Measurements from ENCODE around the gene PSMD14. TPM values are rescaled to one million over a fixed set of nuclear protein-coding genes. Genes with fewer than 3 reads are reported as not detected.

Gene PSMD14
- total RNA-seq, 1 experiment from 2014 or later, result 205 TPM

DNA sequence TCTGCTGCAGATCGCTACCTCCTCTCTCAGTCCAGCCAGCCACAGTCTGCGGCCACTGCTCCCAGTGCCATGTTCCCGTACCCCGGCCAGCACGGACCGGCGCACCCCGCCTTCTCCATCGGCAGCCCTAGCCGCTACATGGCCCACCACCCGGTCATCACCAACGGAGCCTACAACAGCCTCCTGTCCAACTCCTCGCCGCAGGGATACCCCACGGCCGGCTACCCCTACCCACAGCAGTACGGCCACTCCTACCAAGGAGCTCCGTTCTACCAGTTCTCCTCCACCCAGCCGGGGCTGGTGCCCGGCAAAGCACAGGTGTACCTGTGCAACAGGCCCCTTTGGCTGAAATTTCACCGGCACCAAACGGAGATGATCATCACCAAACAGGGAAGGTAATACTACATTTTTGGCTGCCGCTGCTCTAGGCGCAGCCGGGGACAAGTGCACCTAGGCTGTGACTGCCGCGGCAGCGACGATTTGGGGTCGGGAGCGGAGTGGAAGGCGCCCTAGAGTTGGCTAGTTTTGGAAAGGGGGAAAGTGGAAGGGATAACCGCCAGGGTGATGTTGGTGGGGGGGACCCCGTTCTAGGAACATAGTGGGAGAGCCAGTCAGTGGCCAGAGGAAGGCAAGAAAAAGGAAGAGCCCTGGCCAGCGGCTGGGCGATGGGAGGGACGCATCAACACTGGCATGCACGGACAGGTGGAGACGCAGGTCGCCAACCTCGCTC, 108.6 kb downstream of the PSMD14 start:
- no peaks in the 10 kb centered on the region for H3K36me3 ChIP-seq (ENCODE audit: insufficient read depth, low read length, poor library complexity, severe bottlenecking)
- no peaks in the 10 kb centered on the region for H3K9me3 ChIP-seq (ENCODE audit: low read depth, low read length, poor library complexity, severe bottlenecking)
- peak overlapping the region; percentile 33 for H3K4me3 ChIP-seq (ENCODE audit: low read depth, low read length, poor library complexity, severe bottlenecking)
- no peak for DNase-seq (ENCODE audit: low spot score)
- no TSS peak for BruUV-seq (replicated peaks)
- H3K4me1 ChIP-seq (ENCODE audit: insufficient read depth, low read length, poor library complexity, severe bottlenecking), result peaks cover 8% of the 10 kb centered on the region
- POLR2A ChIA-PET (ENCODE audit: low non-redundant PET), result no interaction called here
- CTCF ChIA-PET, result no interaction called here
- TF ChIP-seq, protein P1, sequence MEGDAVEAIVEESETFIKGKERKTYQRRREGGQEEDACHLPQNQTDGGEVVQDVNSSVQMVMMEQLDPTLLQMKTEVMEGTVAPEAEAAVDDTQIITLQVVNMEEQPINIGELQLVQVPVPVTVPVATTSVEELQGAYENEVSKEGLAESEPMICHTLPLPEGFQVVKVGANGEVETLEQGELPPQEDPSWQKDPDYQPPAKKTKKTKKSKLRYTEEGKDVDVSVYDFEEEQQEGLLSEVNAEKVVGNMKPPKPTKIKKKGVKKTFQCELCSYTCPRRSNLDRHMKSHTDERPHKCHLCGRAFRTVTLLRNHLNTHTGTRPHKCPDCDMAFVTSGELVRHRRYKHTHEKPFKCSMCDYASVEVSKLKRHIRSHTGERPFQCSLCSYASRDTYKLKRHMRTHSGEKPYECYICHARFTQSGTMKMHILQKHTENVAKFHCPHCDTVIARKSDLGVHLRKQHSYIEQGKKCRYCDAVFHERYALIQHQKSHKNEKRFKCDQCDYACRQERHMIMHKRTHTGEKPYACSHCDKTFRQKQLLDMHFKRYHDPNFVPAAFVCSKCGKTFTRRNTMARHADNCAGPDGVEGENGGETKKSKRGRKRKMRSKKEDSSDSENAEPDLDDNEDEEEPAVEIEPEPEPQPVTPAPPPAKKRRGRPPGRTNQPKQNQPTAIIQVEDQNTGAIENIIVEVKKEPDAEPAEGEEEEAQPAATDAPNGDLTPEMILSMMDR (conservative IDR thresholded peaks at IDR 0.05; ENCODE audit: low read depth, low read length), result no peak
- no peak for TF ChIP-seq EZH2 (IDR thresholded peaks at IDR 0.05; ENCODE audit: borderline replicate concordance, low read depth, low read length, poor library complexity, severe bottlenecking)
- intact Hi-C loops (cut with micrococcal nuclease; ENCODE audit: unreplicated experiment), result no loop called here
- H3K27ac ChIP-seq (ENCODE audit: low read depth, low read length, poor library complexity, severe bottlenecking), result no peak overlapping the region
- peaks cover 5% of the 10 kb centered on the region for H3K27me3 ChIP-seq (replicated peaks; ENCODE audit: insufficient read depth, low read depth, low read length, poor library complexity)

DNA sequence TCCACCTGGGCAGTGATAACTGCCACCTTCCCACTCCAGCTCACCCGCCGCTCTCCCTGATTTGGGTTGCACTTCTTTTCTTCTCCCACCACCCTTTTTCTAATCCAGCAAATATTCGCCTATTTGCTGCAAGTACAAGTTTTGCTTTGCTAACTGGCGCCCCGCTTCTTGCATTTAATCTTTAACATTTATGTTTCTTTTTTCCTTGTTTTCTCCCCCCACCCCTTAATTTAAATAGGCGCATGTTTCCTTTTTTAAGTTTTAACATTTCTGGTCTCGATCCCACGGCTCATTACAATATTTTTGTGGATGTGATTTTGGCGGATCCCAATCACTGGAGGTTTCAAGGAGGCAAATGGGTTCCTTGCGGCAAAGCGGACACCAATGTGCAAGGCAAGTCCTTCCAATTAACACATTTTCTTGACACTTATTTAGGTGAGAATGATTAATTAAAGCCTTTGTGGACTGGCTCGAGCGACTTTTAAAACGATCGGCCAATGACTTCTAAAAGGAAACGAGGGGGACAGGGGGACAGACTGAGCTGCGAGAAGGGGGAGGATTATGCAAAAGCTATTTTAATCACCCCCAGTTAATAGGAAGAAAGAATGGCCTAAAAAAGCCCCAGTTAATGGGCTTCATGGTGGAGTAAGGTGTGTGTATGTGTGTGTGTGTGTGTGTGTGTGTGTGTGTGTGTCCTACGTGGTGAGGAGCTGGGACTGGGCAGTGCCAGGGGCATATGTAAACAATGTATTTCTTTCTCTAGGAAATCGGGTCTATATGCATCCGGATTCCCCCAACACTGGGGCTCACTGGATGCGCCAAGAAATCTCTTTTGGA, 109.4 kb downstream of the PSMD14 start:
- H3K4me3 ChIP-seq (ENCODE audit: low read depth, low read length, poor library complexity, severe bottlenecking), result no peak overlapping the region
- POLR2A ChIA-PET (ENCODE audit: low non-redundant PET), result no interaction called here
- no TSS peak for BruUV-seq (replicated peaks)
- CTCF ChIA-PET, result no interaction called here
- no peaks in the 10 kb centered on the region for H3K36me3 ChIP-seq (ENCODE audit: insufficient read depth, low read length, poor library complexity, severe bottlenecking)
- H3K27me3 ChIP-seq (replicated peaks; ENCODE audit: insufficient read depth, low read depth, low read length, poor library complexity), result peaks cover 5% of the 10 kb centered on the region
- TF ChIP-seq, protein P1 (conservative IDR thresholded peaks at IDR 0.05; ENCODE audit: low read depth, low read length), result no peak
- TF ChIP-seq EZH2 (IDR thresholded peaks at IDR 0.05; ENCODE audit: borderline replicate concordance, low read depth, low read length, poor library complexity, severe bottlenecking), result no peak
- H3K4me1 ChIP-seq (ENCODE audit: insufficient read depth, low read length, poor library complexity, severe bottlenecking), result peaks cover 3% of the 10 kb centered on the region
- no peaks in the 10 kb centered on the region for H3K9me3 ChIP-seq (ENCODE audit: low read depth, low read length, poor library complexity, severe bottlenecking)
- H3K27ac ChIP-seq (ENCODE audit: low read depth, low read length, poor library complexity, severe bottlenecking), result no peak overlapping the region
- intact Hi-C loops (cut with micrococcal nuclease; ENCODE audit: unreplicated experiment), result no loop called here
- no peak for DNase-seq (ENCODE audit: low spot score)

DNA sequence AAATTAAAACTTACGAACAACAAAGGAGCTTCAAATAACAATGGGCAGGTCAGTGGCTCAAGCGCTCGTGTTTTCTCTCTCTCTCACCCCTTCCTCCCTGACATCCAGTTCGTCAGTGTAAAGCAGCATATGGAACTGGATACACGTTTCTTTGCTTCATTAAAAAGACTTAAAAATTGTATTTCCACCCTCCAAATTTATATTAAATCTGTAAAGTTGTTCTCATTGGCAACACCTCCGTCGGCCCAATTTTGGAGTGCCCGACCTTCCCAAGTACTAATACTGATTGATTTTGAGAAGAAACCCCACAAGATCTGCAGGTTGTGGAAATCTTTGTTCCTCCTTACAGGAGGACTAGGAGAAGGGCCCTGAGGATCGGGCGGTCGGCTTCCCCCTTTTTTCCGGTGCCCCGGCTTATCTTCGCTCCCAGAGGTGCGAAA, 110.1 kb downstream of the PSMD14 start:
- intact Hi-C loops (cut with micrococcal nuclease; ENCODE audit: unreplicated experiment), result no loop called here
- BruUV-seq (replicated peaks), result no TSS peak
- POLR2A ChIA-PET (ENCODE audit: low non-redundant PET), result no interaction called here
- Histone ChIP-seq H3K4me1 (ENCODE audit: insufficient read depth, low read length, poor library complexity, severe bottlenecking) (peaks cover 3% of the 10 kb centered on the region), H3K9me3 (ENCODE audit: low read depth, low read length, poor library complexity, severe bottlenecking) (no peaks in the 10 kb centered on the region), H3K4me3 (ENCODE audit: low read depth, low read length, poor library complexity, severe bottlenecking) (no peak overlapping the region), H3K27me3 (replicated peaks; ENCODE audit: insufficient read depth, low read depth, low read length, poor library complexity) (peaks cover 5% of the 10 kb centered on the region), H3K36me3 (ENCODE audit: insufficient read depth, low read length, poor library complexity, severe bottlenecking) (no peaks in the 10 kb centered on the region), H3K27ac (ENCODE audit: low read depth, low read length, poor library complexity, severe bottlenecking) (no peak overlapping the region)
- CTCF ChIA-PET, result no interaction called here
- DNase-seq (ENCODE audit: low spot score), result no peak
- TF ChIP-seq, protein P1 (conservative IDR thresholded peaks at IDR 0.05; ENCODE audit: low read depth, low read length), result no peak
- TF ChIP-seq EZH2 (IDR thresholded peaks at IDR 0.05; ENCODE audit: borderline replicate concordance, low read depth, low read length, poor library complexity, severe bottlenecking), result no peak
